ENCODE measurements around the gene SPOCD1. TPM values are rescaled to one million over a fixed set of nuclear protein-coding genes. Genes with fewer than 3 reads are reported as not detected.

Gene SPOCD1
- total RNA-seq, 1 experiment from 2014 or later, result 0.54 TPM

DNA sequence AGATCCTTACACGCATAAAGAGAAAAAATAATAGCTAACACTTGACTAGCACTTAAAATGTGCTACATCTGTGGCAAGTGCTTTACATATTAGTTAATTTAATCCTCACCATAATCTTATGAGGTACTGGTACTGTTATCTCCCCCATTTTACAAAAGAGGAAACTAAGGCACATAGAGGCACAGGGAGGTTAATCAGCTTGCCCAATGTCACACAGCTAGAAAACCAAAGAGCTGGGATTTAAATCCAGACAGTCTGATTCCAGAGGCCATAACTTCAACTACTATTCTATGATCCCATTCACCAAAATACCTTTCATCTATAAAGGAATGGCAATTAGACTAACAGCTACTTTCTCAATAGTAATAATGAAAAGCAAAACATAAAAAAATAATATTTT is 11.7 kb downstream of the SPOCD1 start:
- no peaks in the 10 kb centered on the region for H3K9me3 ChIP-seq (ENCODE audit: control insufficient read depth, insufficient read depth, low read depth, low read length)
- no peaks in the 10 kb centered on the region for H3K36me3 ChIP-seq (ENCODE audit: control insufficient read depth, insufficient read depth, low read length)
- H3K4me1 ChIP-seq (ENCODE audit: control insufficient read depth, insufficient read depth, low read length), result no peaks in the 10 kb centered on the region; the same call in 1 of the 2 replicates
- no TSS peak for BruUV-seq (replicated peaks)
- no peak overlapping the region for H3K27ac ChIP-seq (ENCODE audit: low read length)
- ChIA-PET POLR2A (no interaction called here), CTCF (no interaction called here)
- no peaks in the 10 kb centered on the region for H3K27me3 ChIP-seq (ENCODE audit: control insufficient read depth, insufficient read depth, low read length)
- intact Hi-C loops (cut with micrococcal nuclease; ENCODE audit: unreplicated experiment) (no loop called here), in situ Hi-C loops (cut with HindIII; ENCODE audit: low pct_unique_long_range_greater_than_20kb, low sequenced_read_pairs) (no loop called here)
- DNase-seq (ENCODE audit: low read depth, low spot score), result no peak
- ATAC-seq, result no peak
- TF ChIP-seq REST (IDR thresholded peaks at IDR 0.05; ENCODE audit: insufficient read depth in 1 of 2, low read depth in 2 of 2, low read length in 1 of 2) (no peak), CTCF (IDR thresholded peaks at IDR 0.05) (no peak), SIN3A (IDR thresholded peaks at IDR 0.05; ENCODE audit: borderline replicate concordance, insufficient read depth, low read depth, low read length) (no peak), POLR2AphosphoS5 (IDR thresholded peaks at IDR 0.05; ENCODE audit: low read depth, low read length) (no peak), TCF7L2 (IDR thresholded peaks at IDR 0.05; ENCODE audit: low read depth, low read length) (no peak)
- H3K4me3 ChIP-seq (ENCODE audit: low read depth in 2 of 2, low read length in 2 of 2), result no peak overlapping the region

GRCh38 chr1:31803610-31804009 is 12.2 kb downstream of the SPOCD1 start:
- ATAC-seq, result no peak
- ChIA-PET CTCF (no interaction called here), POLR2A (interaction anchor here (0.7 kb wide), 1 partner anchor 161 kb away, joined by 20 read pairs; no protein-coding TSS in a partner anchor)
- Histone ChIP-seq H3K9me3 (ENCODE audit: control insufficient read depth, insufficient read depth, low read depth, low read length) (no peaks in the 10 kb centered on the region), H3K27ac (ENCODE audit: low read length) (no peak overlapping the region), H3K27me3 (ENCODE audit: control insufficient read depth, insufficient read depth, low read length) (no peaks in the 10 kb centered on the region), H3K36me3 (ENCODE audit: control insufficient read depth, insufficient read depth, low read length) (no peaks in the 10 kb centered on the region), H3K4me3 (ENCODE audit: low read depth in 2 of 2, low read length in 2 of 2) (no peak overlapping the region), H3K4me1 (ENCODE audit: control insufficient read depth, insufficient read depth, low read length) (peaks cover 1% of the 10 kb centered on the region; the same call in 1 of the 2 replicates)
- no TSS peak for BruUV-seq (replicated peaks)
- DNase-seq (ENCODE audit: low read depth, low spot score), result no peak
- intact Hi-C loops (cut with micrococcal nuclease; ENCODE audit: unreplicated experiment), result no loop called here
- TF ChIP-seq POLR2AphosphoS5 (IDR thresholded peaks at IDR 0.05; ENCODE audit: low read depth, low read length) (no peak), TCF7L2 (IDR thresholded peaks at IDR 0.05; ENCODE audit: low read depth, low read length) (no peak), CTCF (IDR thresholded peaks at IDR 0.05) (no peak), SIN3A (IDR thresholded peaks at IDR 0.05; ENCODE audit: borderline replicate concordance, insufficient read depth, low read depth, low read length) (no peak), REST (IDR thresholded peaks at IDR 0.05; ENCODE audit: insufficient read depth in 1 of 2, low read depth in 2 of 2, low read length in 1 of 2) (no peak)
- in situ Hi-C loops (cut with HindIII; ENCODE audit: low pct_unique_long_range_greater_than_20kb, low sequenced_read_pairs), result no loop called here

Measured in Panc1 (cell line).